T-helper 2 cell (primary cell): ENCODE results near the gene STX1B.

Experiments
- DNase-seq, 5 experiments: peaks; one replicate each; pipeline versions ENCODE4 v3.0.0 to v3.0.0-alpha.2; 2012 to 2022

STX1B gene

DNA sequence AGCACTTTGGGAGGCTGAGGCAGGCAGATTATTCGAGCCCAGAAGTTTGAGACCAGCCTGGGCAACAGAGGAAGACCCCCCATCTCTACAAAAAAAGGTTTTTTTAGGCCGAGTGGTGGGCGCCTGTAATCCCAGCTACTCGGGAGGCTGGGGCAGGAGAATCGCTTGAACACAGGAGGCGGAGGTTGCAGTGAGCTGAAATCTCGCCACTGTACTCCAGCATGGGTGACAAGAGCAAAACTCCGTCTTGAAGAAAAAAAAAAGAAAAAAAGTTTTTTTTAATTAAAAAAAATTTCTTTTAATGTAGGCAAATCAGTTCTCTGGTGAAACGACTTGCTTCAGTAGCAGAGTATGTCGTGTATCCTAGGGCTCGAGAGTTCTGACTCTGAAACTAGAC, 14.5 kb downstream of the STX1B start:
- no peak for DNase-seq

DNA sequence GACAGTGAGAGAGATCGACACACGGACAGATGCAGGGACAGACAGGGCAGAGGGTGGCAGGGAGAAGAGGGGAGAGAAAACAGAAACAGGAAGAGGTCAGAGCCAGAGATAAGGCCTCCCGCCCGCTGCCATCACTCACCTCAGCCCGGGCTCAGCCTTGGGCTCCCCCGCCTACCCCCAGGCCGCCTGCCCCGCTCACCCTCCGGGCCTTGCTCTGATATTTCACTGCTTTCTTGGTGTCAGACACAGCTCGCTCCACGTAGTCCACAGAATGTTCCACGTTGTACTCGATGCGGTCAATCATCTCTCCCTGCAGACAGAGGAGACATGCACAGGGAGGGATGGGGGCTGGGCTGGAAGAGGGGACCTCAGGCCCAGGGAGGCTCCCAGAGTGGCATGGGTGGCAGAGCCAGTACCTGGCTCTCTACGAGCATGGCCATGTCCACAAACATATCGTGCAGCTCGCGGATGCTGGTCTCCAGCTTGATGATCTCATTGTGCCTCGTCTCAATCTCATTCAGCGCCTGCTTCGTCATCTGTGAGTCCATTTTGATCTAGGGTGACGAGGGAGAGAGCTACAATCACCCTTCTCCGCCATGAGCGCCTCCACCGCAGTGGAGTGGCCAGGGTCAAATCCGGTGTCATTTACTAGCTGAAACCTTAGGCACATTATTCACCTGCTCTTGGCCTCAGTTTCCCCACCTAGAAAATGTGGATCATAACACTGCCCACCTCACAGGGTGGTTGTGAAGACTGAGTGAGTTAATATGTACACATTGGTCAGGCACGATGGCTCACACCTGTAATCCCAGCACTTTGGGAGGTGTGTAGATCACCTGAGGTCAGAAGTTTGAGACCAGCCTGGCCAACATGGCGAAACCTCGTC, 17.3 kb downstream of the STX1B start:
- DNase-seq = peak in 1 of 5 experiments; percentile 23

DNA sequence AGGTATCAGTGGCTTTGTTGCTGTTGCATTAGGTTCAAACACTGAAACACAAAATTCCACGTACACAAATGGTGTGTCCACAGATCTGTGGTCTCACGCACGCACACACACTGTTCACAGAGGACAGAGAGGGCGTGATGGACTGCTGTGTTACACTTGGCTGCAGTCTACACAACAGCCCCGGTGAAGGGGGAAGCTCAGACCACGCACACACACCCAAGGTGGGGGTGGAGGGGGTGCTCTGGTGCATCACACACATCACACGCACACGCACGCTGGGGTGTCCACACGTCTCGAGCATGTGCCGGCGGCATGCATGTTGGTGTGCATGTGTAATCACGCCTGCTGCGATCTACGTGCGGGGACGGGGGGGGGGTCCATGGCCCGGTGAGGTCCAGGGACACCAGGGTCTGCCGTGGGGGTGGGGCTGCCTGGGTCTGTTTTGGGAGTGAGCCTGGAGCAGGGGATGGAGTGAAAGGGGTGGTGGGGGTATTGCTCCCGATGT, 18.1 kb downstream of the STX1B start:
- DNase-seq = no peak

DNA sequence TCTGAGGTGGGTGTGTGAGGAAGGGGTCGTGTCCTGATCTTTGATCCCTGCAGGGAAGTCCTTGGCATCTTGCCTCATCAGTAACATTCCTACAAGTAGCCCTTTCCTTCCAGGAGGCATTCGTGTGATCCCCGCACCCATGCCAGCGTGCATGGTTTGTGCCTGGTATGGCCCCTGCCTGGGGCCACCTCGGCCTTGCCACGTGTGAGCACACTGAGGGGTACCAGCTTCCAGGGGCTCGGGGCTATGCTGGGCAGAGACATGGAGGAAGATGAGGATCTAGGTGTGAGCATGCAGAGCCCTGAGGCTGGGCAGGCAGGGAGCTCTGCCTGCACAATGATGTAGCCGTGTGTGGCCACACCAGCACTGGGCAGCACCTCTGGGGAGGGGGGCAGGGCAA, 19.4 kb downstream of the STX1B start:
- DNase-seq = no peak

DNA sequence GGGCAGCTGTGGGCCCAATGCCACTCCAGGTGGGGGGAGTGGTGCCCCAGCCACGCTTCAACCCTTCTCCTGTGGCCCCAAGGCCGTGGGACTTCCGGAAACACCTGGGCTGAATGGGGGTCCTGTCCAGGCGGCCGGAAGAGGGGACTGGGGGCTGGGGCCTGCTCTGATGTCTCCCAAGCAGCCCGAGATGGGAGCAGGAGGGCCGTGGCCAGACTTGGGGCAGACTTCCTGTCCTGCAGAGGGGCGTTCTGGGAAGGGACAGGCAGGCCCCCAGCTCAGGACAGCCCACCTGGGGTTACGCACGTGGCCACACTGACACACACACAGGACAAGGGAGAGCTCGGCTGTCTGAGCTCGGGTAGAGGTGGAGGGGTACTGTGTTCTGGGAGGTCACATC, 20.3 kb downstream of the STX1B start:
- no peak for DNase-seq

DNA sequence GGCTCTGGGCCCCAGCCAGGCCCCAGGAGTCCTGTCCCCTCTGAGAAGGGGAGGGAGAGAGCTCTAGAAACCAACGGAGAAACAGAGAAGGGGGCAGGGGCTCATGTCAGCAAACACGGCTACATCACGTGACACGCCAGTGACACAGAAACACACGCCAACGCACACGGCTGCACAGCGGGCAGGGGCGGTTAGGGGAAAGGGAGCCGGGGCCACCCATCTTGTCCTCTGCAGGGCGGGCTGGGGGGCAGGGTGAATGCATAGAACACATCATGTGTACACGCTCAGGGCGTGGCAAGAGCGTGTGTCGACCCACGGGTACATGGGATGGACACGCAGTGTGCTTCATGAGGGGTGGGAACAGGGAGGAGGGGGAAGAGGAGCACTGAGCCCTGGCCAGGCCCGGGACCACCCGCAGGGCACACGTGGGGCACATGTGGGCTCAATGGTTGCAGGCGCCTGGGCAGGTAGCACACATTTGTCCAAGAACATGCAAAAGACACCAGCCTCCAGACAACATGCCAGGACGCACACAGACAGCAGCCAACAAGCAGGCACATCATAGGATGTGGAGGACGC, 20.9 kb downstream of the STX1B start:
- no peak for DNase-seq

DNA sequence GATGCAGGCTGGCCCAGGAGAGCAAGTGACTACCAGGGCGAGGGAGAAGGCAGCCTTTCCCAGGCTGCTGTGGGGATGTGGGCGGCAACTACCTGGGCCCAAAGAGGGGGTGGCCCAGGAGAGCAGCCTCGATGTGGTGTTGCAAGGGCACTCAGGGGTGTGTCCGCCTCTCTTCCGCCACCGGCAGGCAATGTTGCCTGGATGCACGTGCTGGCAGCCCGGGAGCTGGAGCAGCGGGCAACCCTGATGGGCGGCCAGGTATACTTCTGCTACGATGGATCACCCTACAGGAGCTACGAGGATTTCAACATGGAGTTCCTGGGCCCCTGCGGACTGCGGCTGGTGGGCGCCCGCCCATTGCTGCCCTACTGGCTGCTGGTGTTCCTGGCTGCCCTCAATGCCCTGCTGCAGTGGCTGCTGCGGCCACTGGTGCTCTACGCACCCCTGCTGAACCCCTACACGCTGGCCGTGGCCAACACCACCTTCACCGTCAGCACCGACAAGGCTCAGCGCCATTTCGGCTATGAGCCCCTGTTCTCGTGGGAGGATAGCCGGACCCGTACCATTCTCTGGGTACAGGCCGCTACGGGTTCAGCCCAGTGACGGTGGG, 22.8 kb downstream of the STX1B start:
- DNase-seq = no peak

DNA sequence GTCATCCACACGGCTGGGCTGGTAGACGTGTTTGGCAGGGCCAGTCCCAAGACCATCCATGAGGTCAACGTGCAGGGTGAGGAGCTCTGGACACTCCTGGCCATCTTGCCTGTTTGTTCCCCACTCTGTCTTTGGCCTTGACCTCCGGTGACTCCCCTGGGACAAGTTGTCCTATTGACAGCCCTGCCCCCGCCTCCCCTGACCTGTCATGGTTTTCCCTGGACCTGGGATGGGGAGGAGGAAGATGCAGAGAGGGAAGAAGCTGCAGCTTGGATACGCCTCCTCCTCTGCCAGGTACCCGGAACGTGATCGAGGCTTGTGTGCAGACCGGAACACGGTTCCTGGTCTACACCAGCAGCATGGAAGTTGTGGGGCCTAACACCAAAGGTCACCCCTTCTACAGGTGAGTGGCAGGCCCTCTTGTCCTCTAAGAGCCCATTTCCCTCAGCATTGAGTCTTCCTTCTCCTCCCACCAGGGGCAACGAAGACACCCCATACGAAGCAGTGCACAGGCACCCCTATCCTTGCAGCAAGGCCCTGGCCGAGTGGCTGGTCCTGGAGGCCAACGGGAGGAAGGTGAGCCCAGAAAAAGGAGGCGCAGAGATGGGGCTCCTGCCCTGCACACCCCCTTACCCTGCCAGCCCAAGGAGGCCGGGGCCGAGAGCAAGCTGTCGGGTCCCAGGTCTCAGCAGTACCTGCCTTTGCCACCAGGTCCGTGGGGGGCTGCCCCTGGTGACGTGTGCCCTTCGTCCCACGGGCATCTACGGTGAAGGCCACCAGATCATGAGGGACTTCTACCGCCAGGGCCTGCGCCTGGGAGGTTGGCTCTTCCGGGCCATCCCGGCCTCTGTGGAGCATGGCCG, 24.1 kb downstream of the STX1B start:
- DNase-seq = no peak

DNA sequence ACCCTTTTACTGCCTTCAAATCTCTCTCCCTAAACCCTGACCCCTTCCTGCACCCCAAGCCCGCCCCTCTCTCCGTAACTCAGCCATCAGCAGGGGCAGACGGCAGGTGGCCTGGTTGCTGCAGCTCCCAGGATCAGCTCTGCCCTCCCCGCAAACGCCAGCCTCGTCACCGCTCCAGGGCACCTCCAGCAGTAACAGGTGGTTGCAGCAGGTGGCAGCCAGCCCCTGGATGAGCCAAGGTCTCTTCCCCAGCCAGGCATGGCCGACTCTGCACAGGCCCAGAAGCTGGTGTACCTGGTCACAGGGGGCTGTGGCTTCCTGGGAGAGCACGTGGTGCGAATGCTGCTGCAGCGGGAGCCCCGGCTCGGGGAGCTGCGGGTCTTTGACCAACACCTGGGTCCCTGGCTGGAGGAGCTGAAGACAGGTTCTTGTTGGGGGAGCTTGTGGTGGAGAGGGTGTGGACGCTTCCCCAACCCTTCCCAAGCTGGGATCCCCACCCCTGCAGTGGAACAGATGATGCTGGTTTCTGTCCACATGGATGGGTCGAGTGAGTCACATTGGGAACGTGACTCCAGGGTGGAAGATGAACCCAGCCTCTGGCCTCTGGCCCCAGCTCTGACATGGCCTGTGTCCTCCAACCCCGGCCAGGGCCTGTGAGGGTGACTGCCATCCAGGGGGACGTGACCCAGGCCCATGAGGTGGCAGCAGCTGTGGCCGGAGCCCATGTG, 24.9 kb downstream of the STX1B start:
- DNase-seq = peak in 1 of 5 experiments; percentile 25

DNA sequence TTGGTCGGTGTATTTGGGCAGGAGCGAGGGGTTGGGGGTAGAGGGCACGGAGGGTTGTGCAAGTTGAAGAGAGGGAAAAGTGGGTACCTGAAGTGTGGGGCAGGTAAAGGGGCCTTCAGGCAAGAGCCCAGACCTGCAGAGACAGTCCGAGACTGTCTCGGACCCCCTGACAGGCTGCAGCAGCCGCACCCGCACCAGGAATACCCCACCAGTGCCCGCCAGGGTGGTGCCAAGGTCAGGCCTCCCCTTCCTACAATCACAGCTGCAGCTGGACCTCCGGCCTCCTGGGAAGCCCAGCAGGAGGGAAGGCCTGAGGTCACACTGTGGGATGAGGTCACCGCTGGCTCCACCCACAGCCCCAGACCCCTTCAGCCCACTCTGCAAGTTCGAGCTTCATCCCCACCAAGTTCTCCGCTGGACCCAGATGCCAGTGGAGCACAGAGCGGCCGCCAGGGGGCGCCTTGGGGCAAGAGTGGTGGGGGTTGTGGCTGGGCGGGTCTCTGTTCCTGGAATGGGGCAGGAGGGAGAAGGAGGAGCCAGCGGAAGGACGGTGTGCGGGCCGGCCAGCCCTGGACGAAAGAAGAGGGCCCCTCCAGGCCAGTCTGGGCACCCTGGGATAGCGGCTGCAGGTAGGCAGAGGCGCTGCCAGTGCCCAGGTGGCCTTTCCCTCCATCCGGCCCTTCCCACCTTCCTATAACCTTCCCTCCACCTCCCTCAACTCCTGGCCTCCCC, 25.6 kb downstream of the STX1B start, which contains the start of gene HSD3B7:
HSD3B7 (plus strand) TSS at position 539 of the 732 bp plus-strand sequence. CDS start 452 bp downstream, outside the sequence.
- DNase-seq = peak; percentile 56 to 75 (median 69)

DNA sequence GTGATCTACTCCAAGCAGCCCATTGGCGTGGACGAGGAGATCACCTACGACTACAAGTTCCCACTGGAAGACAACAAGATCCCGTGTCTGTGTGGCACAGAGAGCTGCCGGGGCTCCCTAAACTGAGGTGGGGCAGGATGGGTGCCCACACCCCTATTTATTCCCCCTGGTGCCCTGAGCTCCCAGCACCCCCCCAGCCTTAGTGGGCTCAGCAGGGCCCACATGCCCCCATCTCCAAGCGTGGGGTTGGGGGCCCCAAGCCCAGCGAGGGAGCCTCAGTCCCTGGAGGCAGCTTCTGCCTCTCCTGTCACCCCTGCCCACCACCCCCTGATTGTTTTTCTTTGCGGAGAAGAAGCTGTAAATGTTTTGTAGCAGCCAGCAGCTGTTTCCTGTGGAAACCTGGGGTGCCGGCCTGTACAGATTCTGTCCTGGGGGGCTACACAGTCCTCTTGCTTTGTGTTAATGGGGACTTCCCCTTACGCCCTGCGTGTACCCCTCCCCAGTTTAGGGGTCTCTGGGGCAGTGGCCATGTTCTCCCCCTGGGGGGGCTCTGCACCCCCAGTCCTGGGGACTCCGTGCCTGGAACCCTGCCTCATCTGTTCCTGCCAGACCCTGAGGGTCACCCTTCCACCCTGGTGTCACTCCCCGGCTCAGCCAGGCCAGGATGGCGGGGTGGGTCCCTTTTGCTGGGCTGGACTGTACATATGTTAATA, 26.4 kb downstream of the STX1B start:
- DNase-seq = no peak

DNA sequence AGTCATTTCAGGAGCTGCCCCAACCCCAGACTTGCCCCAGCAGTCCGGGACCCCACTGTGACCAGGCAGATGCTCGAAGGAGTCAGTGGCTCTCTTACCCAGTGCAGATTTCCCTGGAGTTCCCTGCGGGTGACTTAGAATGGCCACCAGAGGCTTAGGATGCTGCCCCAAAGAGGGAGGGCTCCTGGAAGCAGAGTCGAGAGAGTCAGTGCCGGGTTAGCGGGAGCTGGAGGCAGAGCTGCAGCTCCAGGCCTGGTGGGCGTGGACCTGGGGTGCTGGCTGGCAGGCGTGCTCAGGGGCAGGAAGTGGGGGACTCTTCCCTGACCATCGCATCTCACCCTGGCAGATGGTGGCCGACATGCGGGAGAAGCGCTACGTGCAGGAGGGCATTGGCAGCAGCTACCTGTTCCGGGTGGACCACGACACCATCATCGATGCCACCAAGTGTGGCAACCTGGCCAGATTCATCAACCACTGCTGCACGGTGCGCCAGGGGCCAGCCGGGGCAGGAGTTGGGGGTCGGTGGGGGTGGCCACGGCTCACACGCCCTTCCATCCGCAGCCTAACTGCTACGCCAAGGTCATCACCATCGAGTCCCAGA, 27.0 kb downstream of the STX1B start:
- DNase-seq = no peak

DNA sequence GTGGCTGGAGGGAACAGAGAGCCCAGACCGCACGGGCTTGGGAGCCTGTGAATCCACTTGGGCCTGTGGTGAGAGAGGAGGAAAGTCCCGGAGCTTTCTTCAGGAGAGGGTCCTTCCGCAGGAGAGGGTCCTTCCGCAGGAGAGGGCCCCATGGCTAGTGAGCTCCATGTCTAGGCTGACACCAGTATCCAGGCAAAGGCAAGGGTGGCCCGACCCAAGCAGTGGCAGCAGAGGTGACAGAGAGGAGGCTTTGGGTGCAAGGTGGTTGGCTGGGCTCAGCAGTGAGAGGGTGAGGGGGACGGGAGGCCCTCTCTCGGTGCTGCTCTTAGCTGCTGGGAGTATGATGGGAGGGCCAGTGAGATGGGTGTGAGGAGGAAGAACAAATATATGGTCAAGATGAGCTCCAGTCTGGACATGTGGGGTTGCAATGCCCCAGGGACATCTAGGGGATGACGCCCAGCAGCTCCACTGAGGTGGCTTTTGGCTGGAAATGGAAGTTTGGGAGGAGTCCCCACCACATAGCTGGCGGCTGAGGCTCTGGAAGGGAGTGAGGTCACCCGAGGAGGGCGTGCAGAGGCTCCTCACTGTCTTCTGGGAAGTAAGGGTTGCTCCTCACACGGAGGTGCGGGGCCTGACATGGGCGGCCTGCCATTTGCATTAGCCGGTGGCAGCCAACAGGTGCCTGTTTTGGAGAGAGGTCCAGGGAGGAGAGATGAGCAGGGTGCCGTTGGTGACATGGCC, 27.7 kb downstream of the STX1B start:
- DNase-seq = no peak

DNA sequence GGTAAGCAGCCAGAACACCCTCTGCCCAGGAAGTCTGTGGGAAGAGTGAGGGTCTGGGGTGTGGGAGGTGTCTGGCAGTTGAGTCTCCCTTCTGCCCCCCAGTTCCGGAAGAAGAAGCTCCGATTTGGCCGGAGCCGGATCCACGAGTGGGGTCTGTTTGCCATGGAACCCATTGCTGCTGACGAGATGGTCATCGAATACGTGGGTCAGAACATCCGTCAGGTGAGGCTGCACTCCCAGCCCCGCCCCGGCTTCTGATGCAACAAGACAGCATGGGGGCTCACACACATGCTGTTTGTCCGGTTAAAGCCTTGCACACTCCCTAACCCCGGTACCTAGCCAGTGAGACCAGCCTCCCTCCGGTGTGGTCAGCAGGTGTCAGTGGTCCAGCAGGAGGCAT, 29.5 kb downstream of the STX1B start:
- no peak for DNase-seq

DNA sequence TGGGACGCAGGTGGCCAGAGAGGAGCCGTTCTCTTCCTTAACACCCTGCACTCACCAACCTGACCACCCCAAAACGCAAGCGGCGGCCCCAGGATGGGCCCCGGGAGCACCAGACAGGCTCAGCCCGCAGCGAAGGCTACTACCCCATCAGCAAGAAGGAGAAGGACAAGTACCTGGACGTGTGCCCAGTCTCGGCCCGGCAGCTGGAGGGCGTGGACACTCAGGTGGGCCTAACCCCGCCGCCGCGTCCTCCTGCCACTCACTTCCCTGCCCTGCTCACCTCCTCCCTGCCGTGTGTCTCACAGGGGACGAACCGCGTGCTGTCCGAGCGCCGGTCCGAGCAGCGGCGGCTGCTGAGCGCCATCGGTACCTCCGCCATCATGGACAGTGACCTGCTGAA, 30.0 kb downstream of the STX1B start:
- no peak for DNase-seq

DNA sequence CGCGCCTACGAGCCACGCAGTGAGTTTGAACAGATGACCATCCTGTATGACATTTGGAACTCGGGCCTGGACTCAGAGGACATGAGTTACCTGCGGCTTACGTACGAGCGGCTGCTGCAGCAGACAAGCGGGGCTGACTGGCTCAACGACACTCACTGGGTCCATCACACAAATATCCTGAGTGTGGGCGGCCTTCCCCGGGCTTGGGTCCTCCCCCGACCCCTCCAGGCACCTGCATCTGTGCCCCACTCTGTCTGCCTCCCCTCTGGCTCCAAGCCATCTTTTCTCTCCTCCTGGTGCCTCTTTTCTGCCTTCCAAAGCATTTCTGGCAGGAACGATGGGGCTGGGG, 30.4 kb downstream of the STX1B start:
- DNase-seq = no peak

DNA sequence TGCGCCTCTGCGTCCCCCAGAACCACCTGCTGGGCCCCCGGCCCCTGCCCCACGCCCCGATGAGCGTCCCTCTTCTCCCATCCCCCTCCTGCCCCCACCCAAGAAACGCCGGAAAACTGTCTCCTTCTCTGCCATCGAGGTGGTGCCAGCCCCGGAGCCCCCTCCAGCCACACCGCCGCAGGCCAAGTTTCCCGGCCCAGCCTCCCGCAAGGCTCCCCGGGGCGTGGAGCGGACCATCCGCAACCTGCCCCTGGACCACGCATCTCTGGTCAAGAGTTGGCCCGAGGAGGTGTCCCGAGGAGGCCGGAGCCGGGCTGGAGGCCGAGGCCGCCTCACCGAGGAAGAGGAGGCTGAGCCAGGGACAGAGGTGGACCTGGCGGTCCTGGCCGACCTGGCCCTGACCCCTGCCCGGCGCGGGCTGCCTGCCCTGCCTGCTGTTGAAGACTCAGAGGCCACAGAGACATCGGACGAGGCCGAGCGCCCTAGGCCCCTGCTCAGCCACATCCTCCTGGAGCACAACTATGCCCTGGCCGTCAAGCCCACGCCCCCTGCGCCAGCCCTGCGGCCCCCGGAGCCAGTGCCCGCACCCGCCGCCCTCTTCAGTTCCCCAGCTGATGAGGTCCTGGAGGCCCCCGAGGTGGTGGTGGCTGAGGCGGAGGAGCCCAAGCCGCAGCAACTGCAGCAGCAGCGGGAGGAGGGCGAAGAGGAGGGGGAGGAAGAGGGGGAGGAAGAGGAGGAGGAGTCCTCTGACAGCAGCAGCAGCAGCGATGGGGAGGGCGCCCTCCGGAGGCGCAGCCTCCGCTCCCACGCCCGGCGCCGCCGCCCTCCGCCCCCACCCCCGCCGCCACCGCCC, 31.0 kb downstream of the STX1B start:
- no peak for DNase-seq

DNA sequence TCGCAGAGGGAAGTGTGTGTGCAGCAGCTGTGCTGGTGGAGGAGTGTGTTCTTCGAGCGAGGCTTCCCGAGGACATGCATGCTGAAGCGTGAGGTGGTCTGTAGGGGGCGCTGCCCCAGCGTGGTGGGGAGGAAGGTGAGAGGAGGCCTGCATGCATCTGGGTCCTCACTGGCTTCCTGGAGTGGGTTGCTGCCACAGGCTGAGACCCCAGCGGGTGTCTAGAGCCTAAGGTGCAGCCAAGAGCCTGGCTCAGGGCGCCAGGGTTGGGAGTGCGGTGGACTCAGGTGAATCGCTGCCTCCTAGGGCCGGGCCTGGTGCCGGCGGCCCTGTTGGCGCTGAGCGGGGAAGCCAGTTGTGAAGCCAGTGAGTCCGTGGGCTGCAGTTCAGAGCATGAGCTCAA, 32.9 kb downstream of the STX1B start:
- peak in 1 of 5 experiments; percentile 32 for DNase-seq
